ENCODE results near the gene DAW1.
"Not testable (repeated sequence)": the region's sequence is repeated elsewhere in the genome, so short reads cannot be mapped to it uniquely, and the experiment has no call there.

DAW1 gene

DNA sequence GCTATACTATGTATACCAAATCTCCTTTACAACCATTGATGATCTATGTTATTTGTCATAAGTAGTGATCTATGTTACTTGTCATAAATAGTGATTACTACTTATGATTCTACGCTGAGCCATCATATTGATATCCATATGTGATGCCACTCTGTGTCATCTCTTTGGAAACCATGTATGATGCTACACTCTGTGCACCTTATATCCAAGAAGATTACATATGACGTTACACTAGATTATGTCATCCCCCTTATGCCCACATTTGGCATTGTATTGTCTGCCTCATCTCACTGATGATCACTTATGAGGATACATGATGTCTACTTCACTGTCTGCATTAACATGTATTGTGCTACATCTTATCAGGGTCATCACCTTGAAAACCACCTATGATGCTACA lies 42.9 kb downstream of the DAW1 start:
- no peak for DNase-seq (ENCODE audit: low read depth, low spot score)

DNA sequence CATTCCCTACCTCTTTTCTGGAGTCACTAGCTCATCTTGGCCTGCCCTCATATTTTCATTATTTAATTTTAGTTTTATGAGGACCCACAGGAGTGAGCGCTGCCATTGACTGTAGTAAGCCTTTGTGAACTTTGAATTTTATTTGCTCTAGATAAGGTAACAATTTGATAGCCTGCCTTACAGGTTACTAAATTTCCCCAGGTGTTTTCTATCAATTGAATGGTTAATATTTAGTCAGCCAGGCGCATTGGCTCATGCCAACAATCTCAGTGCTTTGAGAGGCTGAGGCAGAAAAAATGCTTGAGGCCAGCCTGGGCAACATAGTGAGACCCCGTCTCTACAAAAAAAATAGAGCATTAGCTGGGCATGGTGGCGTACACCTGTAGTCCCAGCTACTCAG lies 50.2 kb downstream of the DAW1 start:
- no peak for DNase-seq (ENCODE audit: low read depth, low spot score)

DNA sequence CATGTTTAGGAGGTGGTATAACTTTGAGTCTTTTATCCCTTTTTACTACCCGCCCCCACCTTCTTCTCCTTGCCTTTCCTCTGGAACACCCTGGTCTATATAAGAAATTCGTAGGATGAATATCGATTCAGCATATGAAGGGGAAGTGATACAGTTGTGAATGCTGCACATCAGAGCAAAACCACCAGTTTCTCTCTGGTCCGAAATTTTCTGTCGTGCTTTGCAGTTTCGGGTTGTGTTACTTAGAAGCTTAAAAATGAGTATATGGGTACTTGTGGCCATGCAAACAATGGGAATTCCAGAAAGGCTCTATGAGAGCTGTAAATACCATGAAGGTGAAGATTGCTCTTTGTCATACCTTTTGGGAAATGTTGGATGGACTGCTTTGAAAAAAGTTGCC lies 60.6 kb downstream of the DAW1 start:
- no peak for DNase-seq (ENCODE audit: low read depth, low spot score)

DNA sequence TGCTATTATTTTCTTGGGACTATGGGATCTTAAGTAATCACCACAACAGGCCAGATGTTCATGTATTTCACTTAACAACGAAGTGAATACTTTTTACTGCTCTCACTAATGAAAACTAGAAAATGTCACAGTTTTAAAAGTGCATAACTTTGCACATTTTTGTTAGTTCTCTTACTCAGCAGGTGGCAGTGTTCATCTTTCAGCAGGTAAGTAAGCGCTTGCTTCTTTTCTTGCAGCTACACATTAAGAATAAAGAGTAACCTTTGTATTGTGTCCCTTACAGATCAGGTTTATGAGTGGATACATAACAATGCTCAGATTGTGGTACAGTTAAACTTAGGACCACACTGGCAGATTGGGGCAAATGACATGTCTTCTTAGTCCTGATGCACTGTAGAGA lies 61.0 kb downstream of the DAW1 start:
- no peak for DNase-seq (ENCODE audit: low read depth, low spot score)

DNA sequence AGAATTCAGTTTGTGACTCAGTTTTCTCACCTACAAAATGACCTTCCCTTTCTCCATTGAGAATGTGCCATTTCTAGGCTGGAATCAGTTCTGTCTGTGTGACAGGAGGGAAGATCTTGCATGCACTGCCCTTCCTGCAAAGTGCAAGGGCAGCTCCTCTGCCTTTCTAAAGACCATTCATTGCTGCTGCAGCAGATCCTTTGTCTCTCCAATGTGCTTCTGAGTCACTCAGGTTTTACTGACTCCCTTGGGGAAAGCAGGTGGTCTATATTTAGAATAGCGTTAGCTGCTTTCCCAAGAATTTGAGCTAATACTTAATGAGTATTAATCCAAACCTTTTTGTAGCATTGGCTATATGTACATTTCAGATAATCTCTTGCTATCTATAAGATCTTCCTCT lies 62.5 kb downstream of the DAW1 start:
- no peak for DNase-seq (ENCODE audit: low read depth, low spot score)

DNA sequence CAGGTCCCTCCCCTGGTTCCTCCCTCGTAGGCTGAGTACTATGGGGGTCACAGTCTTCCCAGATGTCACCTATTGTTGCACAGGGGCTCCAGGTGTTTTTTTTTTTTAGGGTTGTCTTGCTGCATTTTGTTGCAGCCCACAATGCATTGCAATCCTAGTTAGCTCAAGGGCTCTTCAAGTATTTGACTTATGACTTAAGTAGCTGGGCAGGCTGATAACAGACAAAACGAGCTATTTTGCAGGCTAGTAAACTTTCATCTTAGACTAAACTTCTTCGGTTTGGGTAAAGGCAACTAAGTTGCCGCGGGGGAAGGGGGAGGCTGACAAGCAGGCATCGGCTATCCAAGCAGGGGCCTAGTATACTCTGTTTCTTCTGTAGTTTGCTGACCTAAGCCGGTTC lies 64.8 kb downstream of the DAW1 start:
- not testable (repeated sequence) for DNase-seq (ENCODE audit: low read depth, low spot score)

DNA sequence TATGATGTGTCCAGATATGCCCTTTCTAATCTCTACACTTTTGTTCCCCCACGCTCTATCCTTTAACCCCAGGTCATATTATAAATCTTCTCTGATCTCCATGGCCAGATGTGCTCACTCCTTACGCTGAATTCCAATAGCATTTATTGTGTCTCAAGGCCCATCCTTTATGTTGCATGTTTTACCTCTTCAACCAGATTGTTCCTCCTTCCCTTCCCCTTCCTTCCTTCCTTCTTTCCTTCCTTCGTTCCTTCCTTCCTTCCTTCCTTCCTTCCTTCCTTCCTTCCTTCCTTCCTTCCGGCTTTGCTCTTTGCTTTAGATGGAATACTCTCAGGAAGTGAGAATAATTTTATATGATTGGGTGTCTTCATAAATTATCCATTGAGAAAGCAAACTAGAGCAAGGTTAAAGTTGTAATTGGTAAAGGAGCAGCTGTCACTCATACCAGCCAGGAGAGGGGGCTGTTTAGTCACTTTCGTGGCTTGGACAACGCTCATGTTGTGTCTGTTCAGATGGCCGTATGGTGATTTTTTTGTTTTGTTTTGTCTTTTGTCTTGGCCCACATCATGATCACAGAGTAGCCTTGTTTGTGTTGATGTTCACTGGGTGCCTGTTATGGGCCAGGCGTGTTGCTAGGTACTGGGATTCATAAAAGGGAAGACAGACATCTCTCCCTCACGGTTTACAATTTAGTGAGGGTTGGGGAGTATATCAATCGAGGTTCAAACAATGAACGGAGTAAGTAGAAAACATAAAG lies 68.0 kb downstream of the DAW1 start:
- DNase-seq (ENCODE audit: low read depth, low spot score): no peak

DNA sequence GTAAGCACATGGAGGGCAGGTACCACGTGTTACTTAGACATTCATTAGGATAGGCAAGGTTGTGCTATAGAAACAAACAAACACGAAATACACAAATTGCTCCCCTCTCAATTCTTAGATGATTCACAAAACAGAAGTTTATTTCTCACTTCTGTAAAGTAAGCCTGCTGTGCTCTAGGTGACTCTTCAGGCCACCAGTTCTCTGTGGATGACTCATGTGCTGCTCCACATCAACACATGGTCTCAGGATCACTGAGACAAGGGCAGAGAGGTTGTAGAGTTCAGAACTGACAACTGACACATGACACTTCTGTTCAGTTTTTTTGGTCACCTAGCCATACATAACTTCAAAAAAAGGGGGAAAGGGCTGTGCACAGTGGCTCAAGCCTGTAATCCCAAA lies 70.6 kb downstream of the DAW1 start:
- no peak for DNase-seq (ENCODE audit: low read depth, low spot score)

DNA sequence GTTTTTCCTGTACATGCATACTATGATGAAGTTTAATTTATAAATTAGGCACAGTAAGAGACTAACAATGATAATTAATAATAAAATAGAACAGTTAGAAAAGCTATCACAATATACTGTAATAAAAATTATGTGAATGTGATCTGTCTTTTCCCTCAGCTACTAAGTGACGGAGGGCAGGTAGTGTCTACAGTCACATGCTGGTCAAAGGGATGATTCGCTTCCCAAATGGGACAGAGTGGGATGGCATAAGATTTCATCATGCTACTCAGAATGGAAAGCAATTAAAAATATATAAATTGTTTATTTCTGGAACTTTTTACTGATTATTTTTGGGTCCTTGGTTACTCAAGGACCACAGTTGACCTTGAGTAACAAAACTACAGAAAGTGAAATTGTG lies 71.5 kb downstream of the DAW1 start:
- DNase-seq (ENCODE audit: low read depth, low spot score): no peak

DNA sequence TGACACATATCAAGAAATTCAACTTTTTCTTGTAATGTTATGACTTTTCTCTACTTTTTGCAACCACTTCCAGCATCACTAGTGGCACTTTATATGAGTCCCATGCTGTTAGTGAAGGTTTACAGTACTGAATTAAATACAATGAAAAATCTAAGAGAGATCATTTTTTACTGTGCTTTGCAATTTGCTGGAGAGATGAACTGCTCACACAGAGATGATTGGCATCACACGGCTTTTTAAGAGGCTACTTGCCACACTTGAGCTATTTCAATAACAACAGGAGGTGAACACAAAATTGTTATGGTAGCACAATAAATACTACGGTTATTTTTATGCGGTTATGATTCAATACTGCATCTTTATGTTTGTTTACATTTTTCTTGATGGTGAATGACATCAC lies 88.9 kb downstream of the DAW1 start:
- DNase-seq (ENCODE audit: low read depth, low spot score): no peak

DNA sequence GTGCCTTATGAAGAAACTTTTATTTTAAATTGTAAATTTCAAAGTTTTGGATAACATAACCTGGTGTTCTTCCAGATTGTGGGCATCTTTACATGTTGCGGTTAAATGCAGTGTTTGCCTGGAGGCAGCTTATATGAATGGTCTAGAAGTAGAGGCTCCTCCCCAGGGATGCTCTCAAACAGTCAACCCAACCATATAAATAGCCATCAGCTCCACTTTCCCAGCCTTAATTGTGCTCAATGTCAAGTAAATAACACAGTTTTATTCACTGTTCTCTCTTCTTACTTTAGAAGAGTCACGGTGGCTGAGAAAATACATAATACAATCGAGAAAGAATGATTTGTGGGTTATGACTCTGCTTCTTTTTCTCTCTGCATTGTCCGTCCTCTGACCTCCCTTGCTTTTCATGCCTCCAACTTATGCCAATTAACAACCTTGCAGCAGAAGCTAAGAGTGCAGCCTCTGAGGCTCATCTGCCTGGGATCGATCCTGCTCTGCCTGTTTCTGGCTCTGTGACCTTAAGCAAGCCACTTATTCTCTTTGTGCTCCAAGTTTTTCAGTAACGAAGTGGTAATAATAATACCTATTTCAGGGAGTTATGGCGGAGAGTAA lies 100.3 kb downstream of the DAW1 start:
- DNase-seq (ENCODE audit: low read depth, low spot score): no peak

DNA sequence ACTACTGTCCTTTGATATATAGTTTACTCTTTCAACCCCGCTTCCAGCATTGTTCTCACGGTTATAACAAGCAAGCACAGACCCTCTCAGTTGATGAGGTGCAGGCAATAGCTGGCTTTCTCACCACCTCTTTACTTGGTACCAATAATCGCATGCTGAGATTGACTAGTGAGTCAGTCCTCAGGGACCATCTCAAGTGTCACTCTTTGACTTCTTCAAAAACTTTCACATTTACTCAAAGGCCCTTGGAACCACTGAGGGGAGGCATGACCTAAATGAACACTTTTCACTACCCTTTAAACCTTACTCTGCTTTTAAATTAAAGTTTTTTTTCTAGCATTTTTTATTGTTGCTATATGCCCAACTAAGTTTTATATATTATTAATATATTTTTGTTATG lies 101.8 kb downstream of the DAW1 start:
- no peak for DNase-seq (ENCODE audit: low read depth, low spot score)

Measured in brain pericyte (primary cell).